NCI-H2196 treated with DMSO at 0.1 percent for 48 hours (cell line): ENCODE measurements around the gene AGPAT1.
"Not testable (repeated sequence)": the region's sequence is repeated elsewhere in the genome, so short reads cannot be mapped to it uniquely, and the experiment has no call there.

Experiments
- DNase-seq: peaks from one replicate; lab custom pipeline; 2025; ENCODE audit not compliant: unreplicated experiment; lab: John Stamatoyannopoulos, UW

Gene AGPAT1

DNA sequence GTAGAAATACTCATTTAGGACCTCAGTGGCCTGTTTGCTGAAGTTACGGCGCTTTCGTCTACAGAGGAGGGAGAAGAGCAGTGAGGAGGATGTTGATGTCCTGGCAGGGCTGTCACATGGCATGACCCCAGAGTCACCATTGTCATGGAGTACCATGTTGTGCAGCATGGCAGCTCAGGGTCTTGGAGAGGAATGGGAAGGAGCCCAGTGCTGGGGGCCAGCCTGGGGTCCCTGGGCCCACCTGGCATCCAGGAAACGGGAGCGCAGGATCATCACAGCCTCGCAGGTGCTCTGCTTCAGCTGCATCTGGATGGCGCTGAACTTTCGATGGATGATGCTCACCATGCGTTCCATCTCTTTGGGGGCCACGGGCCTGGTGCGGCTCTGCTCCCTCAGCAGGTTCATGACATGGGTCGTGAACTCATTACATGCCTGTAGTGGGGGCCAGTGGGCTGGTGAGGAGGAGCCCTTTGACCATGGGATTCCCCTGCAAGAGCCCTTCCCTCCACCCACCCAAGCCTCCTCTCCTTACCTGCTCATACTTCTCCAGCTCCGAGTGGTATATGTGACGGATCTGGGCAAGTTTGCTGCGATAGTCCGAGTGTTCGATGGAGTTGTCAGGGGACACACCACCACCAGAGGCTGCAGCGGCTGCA is 12.0 kb upstream of the AGPAT1 start:
- not testable (repeated sequence) for DNase-seq

- no peak for DNase-seq
Observed at GRCh38 chr6:32187009-32187709, 11.3 kb upstream of the AGPAT1 start.

- not testable (repeated sequence) for DNase-seq
Observed at GRCh38 chr6:32186151-32186840, 10.4 kb upstream of the AGPAT1 start.

GRCh38 chr6:32185681-32186131 is 9.8 kb upstream of the AGPAT1 start:
- not testable (repeated sequence) for DNase-seq

- no peak for DNase-seq
Observed at GRCh38 chr6:32184084-32184640, 8.3 kb upstream of the AGPAT1 start, which contains the start of gene AGER. AGER (minus strand) TSS chr6:32184253; CDS start chr6:32184222, 31 bp downstream.

GRCh38 chr6:32183483-32184083 is 7.7 kb upstream of the AGPAT1 start:
- DNase-seq: no peak

DNA sequence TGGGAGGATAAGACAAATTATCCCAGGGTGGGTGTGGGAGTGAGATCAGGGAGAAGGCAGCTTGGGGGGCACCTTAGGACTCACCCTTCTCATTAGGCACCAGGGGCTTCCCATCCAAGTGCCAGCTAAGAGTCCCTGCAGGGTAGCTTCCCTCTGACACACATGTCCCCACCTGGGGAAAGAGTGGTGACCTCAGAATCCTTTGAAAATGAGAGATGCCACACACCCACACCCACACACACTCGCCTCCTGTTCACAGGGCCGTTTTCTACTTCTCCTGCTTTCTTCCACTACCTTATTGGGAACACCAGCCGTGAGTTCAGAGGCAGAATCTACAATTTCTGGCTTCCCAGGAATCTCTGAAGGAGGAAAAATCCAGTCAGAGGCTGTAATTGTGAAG is 7.1 kb upstream of the AGPAT1 start:
- no peak for DNase-seq

- DNase-seq: no peak
Observed at GRCh38 chr6:32182555-32182981, 6.7 kb upstream of the AGPAT1 start.

DNA sequence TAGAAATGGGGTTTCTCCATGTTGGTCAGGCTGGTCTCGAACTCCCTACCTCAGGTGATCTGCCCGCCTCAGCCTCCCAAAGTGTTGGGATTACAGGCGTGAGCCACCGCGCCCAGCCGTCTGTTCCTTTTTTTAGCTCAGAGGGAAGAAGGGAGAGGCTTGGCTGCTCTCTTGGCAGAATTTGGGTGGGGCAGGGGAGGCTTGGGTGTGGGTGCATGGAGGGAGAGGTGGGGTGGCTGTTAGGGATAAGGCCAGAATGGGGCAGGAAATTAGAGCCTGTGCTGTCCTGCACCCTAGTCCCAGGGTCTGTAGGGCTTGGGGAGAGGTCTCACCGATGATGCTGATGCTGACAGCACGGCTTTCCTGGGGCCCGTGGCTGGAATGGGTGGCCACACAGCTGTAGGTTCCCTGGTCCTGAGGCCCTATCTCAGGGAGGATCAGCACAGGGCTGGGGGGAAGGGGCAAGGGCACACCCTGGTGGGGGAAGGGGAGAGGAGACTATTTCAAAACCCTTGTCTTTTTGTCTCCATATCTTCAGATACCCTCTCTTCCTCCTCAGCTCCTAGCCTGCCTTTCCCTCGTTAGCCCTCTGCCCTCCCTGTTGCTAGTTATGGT is 6.1 kb upstream of the AGPAT1 start:
- DNase-seq: no peak

- no peak for DNase-seq
Observed at GRCh38 chr6:32181148-32181702, 5.3 kb upstream of the AGPAT1 start.

GRCh38 chr6:32179766-32180405 is 4.0 kb upstream of the AGPAT1 start:
- DNase-seq: no peak

DNA sequence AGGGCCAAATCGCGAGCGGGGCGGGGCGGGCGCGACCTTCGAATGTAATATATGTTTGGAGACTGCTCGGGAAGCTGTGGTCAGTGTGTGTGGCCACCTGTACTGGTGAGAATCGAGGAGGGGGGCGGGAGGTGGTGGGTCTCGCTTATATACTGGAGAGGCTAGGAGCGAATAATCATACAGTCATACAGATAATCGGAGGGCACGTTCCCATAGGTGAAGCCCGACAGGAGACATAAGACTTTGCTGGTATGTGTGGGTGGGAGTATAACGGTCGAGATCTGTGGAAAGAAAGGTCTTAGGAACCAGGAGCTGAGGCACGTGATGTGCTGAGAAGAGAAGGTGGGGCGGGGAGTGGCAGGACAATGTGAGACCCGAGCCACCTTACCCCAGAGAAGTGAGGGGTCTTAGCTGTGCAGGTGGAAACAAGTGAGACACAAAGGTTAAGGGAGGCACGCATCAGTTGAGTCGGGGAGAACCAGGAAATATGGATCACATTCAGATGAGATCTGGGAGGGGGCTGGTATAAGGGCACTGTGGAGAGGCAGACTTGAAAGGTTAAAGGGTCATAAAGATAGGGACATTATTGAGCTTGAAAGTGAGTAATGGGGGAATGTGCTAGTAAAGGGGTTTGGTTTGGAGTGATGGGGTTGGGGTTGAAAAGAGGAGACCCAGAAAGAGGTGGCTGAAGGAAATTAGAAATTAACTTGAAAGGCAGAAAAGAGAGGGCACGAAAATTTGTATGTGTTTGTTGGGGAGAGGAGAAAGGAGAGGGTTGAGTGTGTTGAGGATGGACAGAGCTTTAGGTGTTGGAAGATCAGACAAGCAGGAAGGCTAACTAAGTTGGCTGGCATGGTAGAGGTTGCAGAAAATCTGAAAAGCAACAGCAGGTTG is 2.9 kb upstream of the AGPAT1 start:
- DNase-seq: no peak

DNA sequence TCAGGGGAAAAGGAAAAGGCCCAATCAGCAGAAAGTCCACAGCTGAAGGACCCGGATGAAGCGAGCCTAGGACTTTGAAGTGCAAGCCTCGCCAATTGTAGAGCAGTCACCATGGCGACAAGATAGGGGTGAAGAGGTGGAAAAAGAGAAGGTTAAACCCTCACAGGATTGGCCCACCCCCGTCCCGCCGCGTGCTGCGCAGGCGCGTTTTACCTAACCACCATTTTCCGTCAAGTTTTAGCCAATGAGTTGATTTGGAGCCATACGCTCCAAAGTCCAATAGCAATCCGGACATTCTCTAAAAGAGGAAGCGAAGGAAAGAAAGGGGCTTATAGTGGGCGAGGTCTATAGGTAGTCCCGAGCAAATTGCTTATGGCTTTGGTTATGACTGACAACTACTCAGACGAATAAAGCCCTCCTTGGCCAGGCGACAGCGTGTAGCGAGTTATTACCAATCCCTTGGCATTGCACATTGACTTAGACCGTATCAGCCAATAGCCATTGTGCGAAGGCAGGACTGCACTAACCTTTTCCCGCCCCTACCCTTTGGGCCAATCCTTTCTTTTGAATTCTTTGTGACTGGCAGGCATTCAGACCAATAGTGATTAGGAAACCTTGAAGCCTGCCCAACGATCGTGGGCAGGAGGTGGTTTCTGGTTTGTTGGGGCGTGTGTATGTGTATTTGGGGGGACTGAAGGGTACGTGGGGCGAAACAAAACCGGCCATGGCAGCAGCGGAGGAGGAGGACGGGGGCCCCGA is 2.1 kb upstream of the AGPAT1 start, which contains the start of gene RNF5:
TSS of gene RNF5 (plus strand) at position 618 of the 759 bp plus-strand sequence. CDS start at position 725, 107 bp downstream.
- DNase-seq: peak; percentile 99

GRCh38 chr6:32177183-32177787 is 1.4 kb upstream of the AGPAT1 start:
- peak; percentile 74 for DNase-seq

- DNase-seq: peak; percentile 63
Observed at GRCh38 chr6:32176476-32177182, 745 bp upstream of the AGPAT1 start.

DNA sequence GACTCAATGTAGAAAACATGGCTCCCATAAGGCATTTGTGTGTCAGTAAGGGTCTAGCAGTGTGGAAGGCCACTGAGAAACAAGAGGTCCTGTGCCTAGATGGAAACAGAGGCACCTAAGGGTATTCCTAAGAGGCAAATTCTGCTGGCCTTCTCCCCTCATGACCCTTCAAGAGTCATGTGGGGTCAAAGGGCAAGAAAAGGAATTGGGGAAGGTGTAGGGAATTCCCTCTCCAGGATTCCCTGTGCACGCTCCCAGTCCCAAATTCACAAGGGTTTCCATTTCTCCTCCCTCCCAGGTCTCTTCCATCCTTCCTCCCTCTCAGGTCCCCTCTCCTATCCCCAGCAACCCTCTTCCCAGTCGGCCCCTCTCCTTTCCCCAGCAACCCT is 568 bp downstream of the AGPAT1 start:
- no peak for DNase-seq

- DNase-seq: no peak
Observed at GRCh38 chr6:32174416-32174815, 1.5 kb downstream of the AGPAT1 start.
